IMR-90 (cell line): Measurements from ENCODE around the gene CHN1. TPM values are rescaled to one million over a fixed set of nuclear protein-coding genes. Genes with fewer than 3 reads are reported as not detected.

Experiments used
- ATAC-seq: fragments of 200-7000 bp; cut with Tn5 transposase; 2 replicates; pipeline ENCODE4 v1.9.1; 2020; ENCODE audit warnings: low read depth, mild to moderate bottlenecking, moderate library complexity
- BruUV-seq: library from RNA; stranded (reverse); fragments of 400-500 nt; replicated peaks from 2 replicates; lab custom pipeline; 2021; lab: Mats Ljungman, UMichigan
- CTCF ChIA-PET: fragments of 300-600 bp; formaldehyde crosslinking; extraction: SDS; loops from one replicate; lab custom pipeline; 2021; ENCODE audit warnings: antibody characterized with exemption; lab: Yijun Ruan, JAX
- POLR2A ChIA-PET: fragments of 300-600 bp; sonication (Branson Sonifier 250); formaldehyde crosslinking; loops from one replicate; lab custom pipeline; 2022; ENCODE audit warnings: antibody characterized with exemption; ENCODE audit not compliant: unreplicated experiment; lab: Charles Lee
- DNase-seq: peaks from one replicate; pipeline ENCODE4 v3.0.0; 2013
- H2AFZ ChIP-seq: replicated peaks from 2 replicates; pipeline ENCODE3; 2013; ENCODE audit warnings: low read length, mild to moderate bottlenecking; ENCODE audit not compliant: poor library complexity
- H2AK5ac ChIP-seq: 2 replicates; pipeline ENCODE4 v1.6.1; 2013; ENCODE audit warnings: low read depth, low read length, inconsistent platforms
- H2AK9ac ChIP-seq: replicated peaks from 2 replicates; pipeline ENCODE3; 2013; ENCODE audit warnings: mild to moderate bottlenecking, low read depth, low read length, moderate library complexity; ENCODE audit not compliant: poor library complexity
- H2BK120ac ChIP-seq: 2 replicates; pipeline ENCODE4 v1.6.1; 2013; ENCODE audit warnings: low read depth, low read length, inconsistent platforms
- H2BK15ac ChIP-seq: 3 replicates; pipeline ENCODE4 v1.6.1; 2013; ENCODE audit warnings: low read depth, low read length, inconsistent platforms
- H2BK20ac ChIP-seq: 2 replicates; pipeline ENCODE4 v1.6.1; 2013; ENCODE audit warnings: low read depth, mild to moderate bottlenecking, inconsistent platforms, low read length, moderate library complexity
- H2BK5ac ChIP-seq: 2 replicates; pipeline ENCODE4 v1.6.1; 2013; ENCODE audit warnings: mild to moderate bottlenecking, low read depth, low read length, inconsistent platforms; ENCODE audit not compliant: poor library complexity, severe bottlenecking
- H3K14ac ChIP-seq: replicated peaks from 2 replicates; pipeline ENCODE4 v1.6.1; 2013; ENCODE audit warnings: low read depth, low read length, inconsistent platforms
- H3K18ac ChIP-seq: 2 replicates; pipeline ENCODE4 v1.6.1; 2013; ENCODE audit warnings: low read depth, low read length, control low read depth
- H3K23ac ChIP-seq: 2 replicates; pipeline ENCODE4 v1.6.1; 2013; ENCODE audit warnings: low read depth, low read length, inconsistent platforms
- H3K27ac ChIP-seq: 2 replicates; pipeline ENCODE4 v1.5.1; 2013; ENCODE audit warnings: mild to moderate bottlenecking, control low read depth, low read length; ENCODE audit not compliant: insufficient read depth
- H3K27me3 ChIP-seq: 2 replicates; pipeline ENCODE4 v1.6.1; 2013; ENCODE audit warnings: low read length; ENCODE audit not compliant: control insufficient read depth, insufficient read depth
- H3K36me3 ChIP-seq: 2 replicates; pipeline ENCODE4 v1.6.1; 2013; ENCODE audit warnings: low read length, mixed read lengths; ENCODE audit not compliant: control insufficient read depth, insufficient read depth
- H3K4ac ChIP-seq: 2 replicates; pipeline ENCODE4 v1.6.1; 2013; ENCODE audit warnings: low read depth, low read length, inconsistent platforms
- H3K4me1 ChIP-seq: 2 replicates; pipeline ENCODE4 v1.6.1; 2013; ENCODE audit warnings: low read length, mixed read lengths; ENCODE audit not compliant: control insufficient read depth, insufficient read depth
- H3K4me2 ChIP-seq: 2 replicates; pipeline ENCODE4 v1.6.1; 2013; ENCODE audit warnings: low read depth, mild to moderate bottlenecking, control low read depth, low read length, moderate library complexity
- H3K4me3 ChIP-seq: 2 replicates; pipeline ENCODE4 v1.5.1; 2013; ENCODE audit warnings: low read depth, mild to moderate bottlenecking, control low read depth, low read length, moderate library complexity; ENCODE audit not compliant: insufficient read depth
- H3K56ac ChIP-seq: 2 replicates; pipeline ENCODE4 v1.6.1; 2013; ENCODE audit warnings: low read length, inconsistent platforms; ENCODE audit not compliant: insufficient read depth; ENCODE audit errors: extremely low read depth
- H3K79me1 ChIP-seq, 2 experiments: 2 replicates each; pipeline ENCODE4 v1.6.1; 2013; ENCODE audit warnings: low read length in 2 of 2, inconsistent platforms in 1 of 2, low read depth in 1 of 2
- H3K9ac ChIP-seq: 2 replicates; pipeline ENCODE4 v1.6.1; 2013; ENCODE audit warnings: low read depth, low read length, control low read depth
- H3K9me1 ChIP-seq: 2 replicates; pipeline ENCODE4 v1.6.1; 2013; ENCODE audit warnings: low read length, inconsistent platforms; ENCODE audit not compliant: insufficient read depth
- H3K9me3 ChIP-seq: 2 replicates; pipeline ENCODE4 v1.6.1; 2013; ENCODE audit warnings: low read length; ENCODE audit not compliant: control insufficient read depth, insufficient read depth
- H4K20me1 ChIP-seq: 2 replicates; pipeline ENCODE4 v1.6.1; 2013; ENCODE audit warnings: low read length, inconsistent platforms; ENCODE audit not compliant: insufficient read depth
- H4K5ac ChIP-seq: 2 replicates; pipeline ENCODE4 v1.6.1; 2013; ENCODE audit warnings: mild to moderate bottlenecking, low read depth, low read length, control low read depth
- H4K8ac ChIP-seq, 2 experiments: 2 replicates each; pipeline ENCODE4 v1.6.1; 2013; ENCODE audit warnings: low read depth in 2 of 2, low read length in 2 of 2, control low read depth in 1 of 2, inconsistent platforms in 1 of 2
- H4K91ac ChIP-seq: 2 replicates; pipeline ENCODE4 v1.6.1; 2013; ENCODE audit warnings: low read depth, low read length, inconsistent platforms; ENCODE audit not compliant: insufficient read depth
- BHLHE40 ChIP-seq: fragments of 150-350 bp; IDR thresholded peaks from 2 replicates; pipeline ENCODE4 v1.6.1; 2016; ENCODE audit warnings: mild to moderate bottlenecking, low read depth, low read length
- CEBPB ChIP-seq: IDR thresholded peaks from 2 replicates; pipeline ENCODE4 v1.6.1; 2012; ENCODE audit warnings: low read depth, low read length, improper control_type of control experiment
- CHD1 ChIP-seq: IDR thresholded peaks from 2 replicates; pipeline ENCODE4 v1.6.1; 2012; ENCODE audit warnings: low read depth, low read length, improper control_type of control experiment
- CTCF ChIP-seq: conservative IDR thresholded peaks from 2 replicates; pipeline ENCODE4 v1.5.1; 2012; ENCODE audit warnings: mild to moderate bottlenecking, low read depth, low read length, improper control_type of control experiment
- FOS ChIP-seq: fragments of 150-350 bp; IDR thresholded peaks from 2 replicates; pipeline ENCODE4 v1.6.1; 2016; ENCODE audit warnings: low read depth, low read length
- MAFK ChIP-seq: IDR thresholded peaks from 2 replicates; pipeline ENCODE4 v1.6.1; 2012; ENCODE audit warnings: low read depth, low read length, improper control_type of control experiment
- MAZ ChIP-seq: IDR thresholded peaks from 2 replicates; pipeline ENCODE4 v1.6.1; 2012; ENCODE audit warnings: low read depth, mild to moderate bottlenecking, low read length, improper control_type of control experiment, moderate library complexity, borderline replicate concordance
- NFE2L2 ChIP-seq: fragments of 150-350 bp; IDR thresholded peaks from 2 replicates; pipeline ENCODE4 v1.6.1; 2016; ENCODE audit warnings: low read depth, mild to moderate bottlenecking, low read length
- POLR2A ChIP-seq: IDR thresholded peaks from 2 replicates; pipeline ENCODE4 v1.6.1; 2012; ENCODE audit warnings: mild to moderate bottlenecking, low read depth, low read length
- RFX5 ChIP-seq: IDR thresholded peaks from 2 replicates; pipeline ENCODE4 v1.8.0; 2012; ENCODE audit warnings: low read depth, mild to moderate bottlenecking, low read length, moderate library complexity
- SMC3 ChIP-seq: fragments of 150-350 bp; IDR thresholded peaks from 2 replicates; pipeline ENCODE4 v1.6.1; 2016; ENCODE audit warnings: low read depth, mild to moderate bottlenecking, antibody characterized with exemption, low read length, moderate library complexity
- WGBS, 2 experiments: methylation state at CpG; one replicate each; pipeline versions ENCODE4 v1.1.5 to v1.1.7; 2013; ENCODE audit warnings: missing lambda C conversion rate in 2 of 2; ENCODE audit not compliant: insufficient read length in 1 of 2; ENCODE audit errors: extremely low coverage in 2 of 2; 5-methylcytosine and 5-hydroxymethylcytosine counted together
- dilution Hi-C: fragments of 300-500 bp; cut with HindIII; formaldehyde crosslinking; loops from one replicate; pipeline ENCODE4 v1.14.3; 2018; ENCODE audit warnings: low sequenced_read_pairs; ENCODE audit not compliant: unreplicated experiment
- in situ Hi-C: fragments of 300-500 bp; cut with MboI; formaldehyde crosslinking; loops from 3 replicates; pipeline ENCODE4 v1.14.3; 2019; ENCODE audit warnings: low sequenced_read_pairs, inconsistent platforms, mixed read lengths
- intact Hi-C: fragments of 100-400 bp; cut with micrococcal nuclease; formaldehyde crosslinking; loops from 2 replicates; pipeline ENCODE4 v1.10.0; 2022
- polyA plus RNA-seq, 3 experiments: library from polyadenylated mRNA; depleted of rRNA; stranded (reverse); fragments of >200 nt; gene quantifications; 2 replicates each; pipeline ENCODE4 v1.2.3, GENCODE V29; 2012; ENCODE audit warnings: low replicate concordance in 1 of 3
- total RNA-seq: library from RNA; depleted of rRNA; stranded (reverse); fragments of >200 nt; gene quantifications from 2 replicates; pipeline ENCODE4 v1.2.3, GENCODE V29; 2012
- TF ChIP-seq, protein P1 (sequence below): fragments of 150-350 bp; IDR thresholded peaks from 2 replicates; pipeline ENCODE4 v1.6.1; 2017; ENCODE audit warnings: mild to moderate bottlenecking, antibody characterized with exemption, low read length, low read depth
- TF ChIP-seq, protein P2 (sequence below): fragments of 150-350 bp; IDR thresholded peaks from 2 replicates; pipeline ENCODE4 v1.6.1; 2016; ENCODE audit warnings: low read depth, mild to moderate bottlenecking, low read length, moderate library complexity, borderline replicate concordance

CHN1 gene
- total and polyA plus RNA-seq, 2 of the 4 experiments (the other 2 are of a cell fraction), result 58.4 to 66.9 TPM

GRCh38 chr2:175008801-175009495, 3.8 kb upstream of the CHN1 start:
- Histone ChIP-seq H3K14ac (no peak overlapping the region), H3K36me3 (no peaks in the 10 kb centered on the region), H4K8ac (no peak overlapping the region), H2BK15ac (no peak overlapping the region), H3K9me1 (no peaks in the 10 kb centered on the region), H3K9ac (no peak overlapping the region), H3K4ac (no peak overlapping the region), H3K56ac (no peak overlapping the region), H3K18ac (no peak overlapping the region), H3K4me2 (no peak overlapping the region), H2AK5ac (no peak overlapping the region), H2BK5ac (no peak overlapping the region), H2BK120ac (no peak overlapping the region), H2AK9ac (no peak overlapping the region), H4K91ac (no peak overlapping the region), H4K5ac (no peak overlapping the region), H4K20me1 (no peaks in the 10 kb centered on the region), H3K27ac (no peak overlapping the region), H3K4me1 (no peaks in the 10 kb centered on the region), H3K79me1 (no peaks in the 10 kb centered on the region), H2BK20ac (no peak overlapping the region), H3K23ac (no peak overlapping the region), H3K4me3 (no peak overlapping the region), H3K27me3 (peaks cover 24% of the 10 kb centered on the region), H3K9me3 (no peaks in the 10 kb centered on the region), H2AFZ (no peak overlapping the region)
- TF ChIP-seq FOS, result no peak
- no peak for TF ChIP-seq NFE2L2
- TF ChIP-seq CHD1, result no peak
- TF ChIP-seq POLR2A, result no peak
- TF ChIP-seq CEBPB, result no peak
- no peak for TF ChIP-seq BHLHE40
- TF ChIP-seq SMC3, result no peak
- TF ChIP-seq CTCF, result no peak
- TF ChIP-seq MAZ, result no peak
- TF ChIP-seq, protein P1, sequence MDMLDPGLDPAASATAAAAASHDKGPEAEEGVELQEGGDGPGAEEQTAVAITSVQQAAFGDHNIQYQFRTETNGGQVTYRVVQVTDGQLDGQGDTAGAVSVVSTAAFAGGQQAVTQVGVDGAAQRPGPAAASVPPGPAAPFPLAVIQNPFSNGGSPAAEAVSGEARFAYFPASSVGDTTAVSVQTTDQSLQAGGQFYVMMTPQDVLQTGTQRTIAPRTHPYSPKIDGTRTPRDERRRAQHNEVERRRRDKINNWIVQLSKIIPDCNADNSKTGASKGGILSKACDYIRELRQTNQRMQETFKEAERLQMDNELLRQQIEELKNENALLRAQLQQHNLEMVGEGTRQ, result no peak
- TF ChIP-seq MAFK, result no peak
- TF ChIP-seq, protein P2, sequence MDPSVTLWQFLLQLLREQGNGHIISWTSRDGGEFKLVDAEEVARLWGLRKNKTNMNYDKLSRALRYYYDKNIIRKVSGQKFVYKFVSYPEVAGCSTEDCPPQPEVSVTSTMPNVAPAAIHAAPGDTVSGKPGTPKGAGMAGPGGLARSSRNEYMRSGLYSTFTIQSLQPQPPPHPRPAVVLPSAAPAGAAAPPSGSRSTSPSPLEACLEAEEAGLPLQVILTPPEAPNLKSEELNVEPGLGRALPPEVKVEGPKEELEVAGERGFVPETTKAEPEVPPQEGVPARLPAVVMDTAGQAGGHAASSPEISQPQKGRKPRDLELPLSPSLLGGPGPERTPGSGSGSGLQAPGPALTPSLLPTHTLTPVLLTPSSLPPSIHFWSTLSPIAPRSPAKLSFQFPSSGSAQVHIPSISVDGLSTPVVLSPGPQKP, result no peak
- no peak for TF ChIP-seq RFX5
- no CpG with 5 or more reads among the region's 3 CpGs for WGBS, 2 experiments
- DNase-seq (no peak), ATAC-seq (no peak)
- dilution Hi-C loops (no loop called here), intact Hi-C loops (loop anchor here (5.0 kb wide), 2 partner anchors 68 to 307 kb away; no protein-coding TSS in a partner anchor), in situ Hi-C loops (no loop called here)
- CTCF ChIA-PET, result interaction anchor here (0.8 to 1.3 kb wide), 2 partner anchors 11 to 272 kb away, joined by 3 read pairs; no protein-coding TSS in a partner anchor
- BruUV-seq, result no TSS peak
- POLR2A ChIA-PET, result no interaction called here
